GM19238 (cell line): Measurements from ENCODE around the gene CHP1.
"Not testable (repeated sequence)": the region's sequence is repeated elsewhere in the genome, so short reads cannot be mapped to it uniquely, and the experiment has no call there.

ENCODE experiments used
- DNase-seq: peaks from one replicate; pipeline ENCODE4 v3.0.0; 2011; ENCODE audit warnings: low spot score; ENCODE audit not compliant: insufficient read length

CHP1 gene

GRCh38 chr15:41230650-41231421 lies at the start of gene CHP1, which contains the start of gene EXD1:
Gene CHP1 (plus strand): TSS chr15:41231268. CDS start chr15:41231383, 115 bp downstream.
Gene EXD1 (minus strand): TSS chr15:41230757. CDS start chr15:41226575, 4,182 bp downstream.
- DNase-seq: peak; percentile 95

GRCh38 chr15:41182266-41182665 lies 48.8 kb upstream of the CHP1 start:
- DNase-seq: no peak

GRCh38 chr15:41183581-41183980 lies 47.5 kb upstream of the CHP1 start:
- no peak for DNase-seq

GRCh38 chr15:41194444-41194843 lies 36.6 kb upstream of the CHP1 start:
- no peak for DNase-seq

- no peak for DNase-seq
These were observed 31.6 kb upstream of the CHP1 start for GRCh38 chr15:41199470-41199869.

GRCh38 chr15:41203395-41203794 lies 27.7 kb upstream of the CHP1 start:
- DNase-seq: no peak

- DNase-seq: no peak
These were observed 25.8 kb upstream of the CHP1 start for GRCh38 chr15:41205315-41205714.

GRCh38 chr15:41207687-41208448 lies 23.2 kb upstream of the CHP1 start:
- DNase-seq: no peak

- no peak for DNase-seq
These were observed 15.4 kb upstream of the CHP1 start for GRCh38 chr15:41215708-41216107.

DNA sequence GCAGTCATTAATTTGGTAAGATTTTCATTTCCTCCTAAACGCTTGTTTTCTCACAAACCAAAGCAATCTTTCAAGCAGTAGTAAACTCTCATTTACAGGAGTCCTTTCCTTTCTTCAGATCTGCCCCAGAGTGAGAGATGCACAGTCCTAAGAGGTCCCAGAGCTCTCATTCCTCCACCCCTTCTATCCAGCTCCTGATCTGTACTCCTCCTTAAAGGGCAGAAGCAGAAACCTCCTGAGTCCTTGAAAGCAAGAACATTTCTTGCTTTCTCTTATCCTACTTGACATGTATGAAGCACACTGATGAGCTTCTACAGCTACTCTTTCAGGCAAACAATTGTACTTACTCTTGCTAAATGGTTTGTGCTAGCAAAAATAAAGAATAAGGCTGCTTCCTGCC lies 12.2 kb upstream of the CHP1 start:
- DNase-seq: no peak

- DNase-seq: no peak
These were observed 11.7 kb upstream of the CHP1 start for GRCh38 chr15:41219381-41219780.

- DNase-seq: no peak
These were observed 771 bp upstream of the CHP1 start for GRCh38 chr15:41230345-41230649.

DNA sequence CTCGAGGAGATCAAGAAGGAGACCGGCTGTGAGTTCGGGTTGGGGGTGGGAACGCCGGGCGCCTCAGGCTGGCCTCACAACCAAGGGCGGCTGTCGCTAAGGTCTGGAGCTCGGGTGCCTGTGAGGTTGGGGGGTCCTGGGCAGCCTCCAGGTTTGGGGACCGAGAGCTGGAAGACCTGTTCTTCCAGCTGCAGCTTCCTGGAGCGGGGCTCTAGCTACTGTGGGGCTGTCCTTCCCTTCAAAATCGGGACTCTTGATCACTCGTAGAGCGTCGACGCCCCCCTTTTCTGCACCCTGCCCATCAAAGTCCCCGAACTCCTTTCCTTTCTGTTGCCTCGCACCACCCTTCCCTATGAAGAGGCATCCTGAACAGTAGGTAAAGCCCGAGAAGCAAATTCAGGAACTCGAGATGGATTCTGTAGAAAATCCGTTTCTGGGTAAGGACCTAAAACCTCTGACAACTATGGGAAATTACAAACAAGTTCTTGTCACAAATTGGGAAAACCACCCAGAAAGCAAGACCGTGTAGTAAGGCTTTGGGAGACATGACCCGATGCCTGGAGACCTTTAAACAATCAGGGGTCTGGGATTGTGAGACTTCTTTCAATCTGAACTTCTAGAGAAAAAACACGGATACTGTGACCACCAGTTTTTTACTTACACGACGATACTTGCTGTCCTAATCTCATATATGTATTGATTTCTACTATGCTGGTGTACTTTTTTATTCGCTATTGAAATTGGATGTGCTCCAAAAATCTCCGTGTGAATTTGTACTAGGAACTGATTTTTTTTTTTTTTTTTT lies 556 bp downstream of the CHP1 start:
- no peak for DNase-seq

DNA sequence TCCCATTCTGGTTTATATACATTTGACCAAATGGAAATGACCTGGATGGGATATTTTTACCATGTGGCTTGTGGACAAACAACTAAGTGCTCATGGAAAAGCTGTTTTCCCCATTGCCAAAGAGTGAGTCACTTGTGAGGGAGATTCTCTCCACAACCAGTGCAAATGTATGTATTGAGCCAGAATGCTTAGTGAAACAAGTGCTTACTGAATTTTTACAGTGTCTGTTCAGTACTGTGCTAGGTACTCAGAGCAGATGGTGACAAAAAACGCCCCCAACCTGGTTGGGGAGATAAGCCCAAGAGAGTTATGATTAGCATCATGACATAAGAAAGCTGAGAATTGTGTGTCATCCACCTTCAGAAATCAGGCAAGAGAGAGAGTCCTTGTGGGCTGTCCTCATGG lies 2.3 kb downstream of the CHP1 start:
- DNase-seq: no peak

DNA sequence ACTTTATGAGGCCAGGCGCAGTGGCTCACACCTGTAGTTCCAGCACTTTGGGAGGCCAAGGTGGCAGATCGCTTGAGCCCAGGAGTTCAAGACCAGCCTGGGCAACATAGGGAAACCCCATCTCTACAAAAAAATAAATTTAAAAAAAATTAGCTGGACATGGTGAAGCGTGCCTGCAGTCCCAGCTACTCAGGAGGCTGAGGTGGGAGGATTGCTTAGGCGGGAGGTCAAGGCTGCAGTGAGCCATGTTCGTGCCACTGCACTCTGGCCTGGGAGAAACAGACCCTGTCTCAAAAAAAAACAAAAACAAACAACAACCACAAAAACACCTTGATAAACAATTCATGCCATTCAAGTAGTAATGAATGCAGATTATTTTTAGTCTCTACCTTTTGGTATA lies 4.2 kb downstream of the CHP1 start:
- DNase-seq: not testable (repeated sequence)

GRCh38 chr15:41235929-41236328 lies 4.9 kb downstream of the CHP1 start:
- no peak for DNase-seq

DNA sequence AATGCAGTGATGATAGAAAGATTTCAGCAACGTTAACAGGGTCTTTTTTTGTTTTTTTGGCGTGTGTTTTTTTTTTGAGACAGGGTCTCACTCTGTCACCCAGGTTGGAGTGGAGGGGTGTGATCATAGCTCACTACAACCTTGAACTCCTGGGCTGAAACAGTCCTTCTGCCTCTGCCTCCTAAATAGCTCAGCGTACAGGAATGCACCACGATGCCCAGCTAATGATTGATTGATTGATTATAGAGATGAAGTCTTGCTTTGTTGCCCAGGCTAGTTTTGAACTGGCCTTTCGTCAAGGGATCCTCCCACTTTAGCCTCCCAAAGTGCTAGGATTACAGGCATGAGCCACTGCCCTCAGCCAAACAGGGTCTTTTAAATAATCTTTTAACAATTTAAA lies 7.0 kb downstream of the CHP1 start:
- no peak for DNase-seq

DNA sequence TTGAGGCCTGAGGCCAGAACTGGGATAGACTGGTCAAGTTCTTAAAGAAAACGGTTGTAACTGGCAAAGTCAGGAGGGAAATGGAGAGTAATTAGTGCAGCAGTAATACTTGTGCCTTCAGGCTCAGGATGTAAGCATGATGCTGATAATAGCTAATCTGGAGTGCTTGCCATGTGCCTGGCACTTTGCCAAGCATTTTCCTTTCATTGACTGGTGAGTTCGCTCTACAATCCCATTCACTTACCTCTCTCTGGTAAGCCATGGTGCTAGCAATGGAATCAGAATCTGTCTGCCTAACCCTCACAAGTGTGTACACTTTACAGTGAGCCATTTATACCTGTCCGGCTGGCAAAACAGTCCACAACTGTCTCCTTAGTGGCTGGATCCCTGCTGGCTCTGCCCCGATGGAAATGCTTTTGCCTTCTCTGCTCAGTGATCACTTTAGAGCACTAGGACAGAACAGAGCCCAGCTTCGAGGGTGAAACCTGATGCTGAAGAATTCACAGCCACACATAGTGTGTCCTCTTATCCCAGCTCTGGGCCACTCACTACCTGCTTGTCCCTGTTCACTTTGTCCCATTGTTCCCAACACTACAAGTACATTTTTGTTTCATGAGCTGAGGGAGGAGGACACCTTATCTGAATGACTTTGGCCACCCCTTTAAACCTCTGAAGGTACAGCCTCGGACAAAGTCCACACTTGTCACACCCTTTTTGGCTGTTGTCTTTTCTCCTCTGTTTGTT lies 10.3 kb downstream of the CHP1 start:
- DNase-seq: no peak

DNA sequence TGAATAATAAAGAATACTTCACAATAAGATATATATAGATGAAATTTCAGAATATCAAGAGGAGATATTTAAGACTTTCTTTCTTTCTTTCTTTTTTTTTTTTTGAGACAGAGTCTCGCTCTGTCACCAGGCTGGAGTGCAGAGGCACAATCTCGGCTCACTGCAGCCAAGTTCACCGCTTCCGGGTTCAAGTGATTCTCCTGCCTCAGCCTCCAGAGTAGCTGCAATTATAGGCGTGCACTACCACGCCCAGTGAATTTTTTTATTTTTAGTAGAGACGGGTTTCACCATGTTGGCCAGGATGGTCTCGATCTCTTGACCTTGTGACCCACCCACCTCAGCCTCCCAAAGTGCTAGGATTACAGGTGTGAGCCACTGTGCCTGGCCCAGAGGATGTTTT lies 19.7 kb downstream of the CHP1 start:
- not testable (repeated sequence) for DNase-seq

- no peak for DNase-seq
These were observed 20.3 kb downstream of the CHP1 start for GRCh38 chr15:41251411-41251810.

DNA sequence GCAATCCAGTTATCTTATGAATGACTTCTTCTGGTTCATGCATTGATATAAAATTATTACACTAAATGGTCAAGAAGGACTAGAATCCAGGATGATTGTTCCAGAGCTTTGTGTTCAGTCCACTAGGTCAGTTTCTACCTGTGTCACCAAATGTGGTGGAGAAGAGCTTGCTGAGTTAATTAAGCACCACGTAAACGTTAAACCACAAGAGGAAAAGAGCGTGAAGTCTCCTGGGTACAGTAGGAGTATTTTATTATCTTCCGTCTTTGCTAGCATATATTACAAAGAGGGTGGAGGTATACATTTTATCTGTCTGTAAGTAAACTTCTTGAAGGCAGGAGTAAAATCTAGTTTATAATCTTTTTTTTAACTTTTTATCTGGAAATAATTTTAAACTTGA lies 23.5 kb downstream of the CHP1 start:
- DNase-seq: no peak
